HEK293T (cell line): ENCODE results near the gene NUP107.

Source experiments
- FOXM1 ChIP-seq: fragments of 450-650 bp; IDR thresholded peaks from 2 replicates; pipeline ENCODE4 v1.6.1; 2017; ENCODE audit warnings: mild to moderate bottlenecking, borderline replicate concordance
- HDGF ChIP-seq: fragments of 450-650 bp; IDR thresholded peaks from 2 replicates; pipeline ENCODE4 v1.6.1; 2017; ENCODE audit warnings: antibody characterized with exemption, borderline replicate concordance

DNA sequence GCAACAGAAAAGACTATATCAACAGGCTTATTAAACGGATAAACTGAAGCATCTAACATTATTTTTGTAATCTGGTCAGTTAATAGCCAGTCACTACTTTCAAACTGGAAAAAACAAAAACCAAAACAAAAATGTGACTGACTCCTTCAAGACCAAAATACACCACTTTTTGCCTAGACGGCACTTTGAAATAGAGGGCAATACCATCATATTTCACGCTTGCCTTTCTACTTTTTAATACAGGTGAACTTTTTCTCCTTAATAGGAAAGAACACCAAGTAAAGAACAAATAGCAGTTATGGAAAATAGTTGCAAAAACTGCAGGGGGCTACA lies 550 bp upstream of the NUP107 start:
- TF ChIP-seq HDGF (no peak), FOXM1 (no peak)
